GM12878 (cell line): Measurements from ENCODE around the gene TRANK1. TPM values are rescaled to one million over a fixed set of nuclear protein-coding genes. Genes with fewer than 3 reads are reported as not detected.

Experiments
- ATF7 ChIP-seq: fragments of 450-650 bp; IDR thresholded peaks from 2 replicates; pipeline ENCODE4 v1.6.1; 2016; ENCODE audit warnings: low read depth, mild to moderate bottlenecking
- BMI1 ChIP-seq: fragments of 450-650 bp; IDR thresholded peaks from 2 replicates; pipeline ENCODE4 v1.6.1; 2016; ENCODE audit warnings: mild to moderate bottlenecking, moderate library complexity, borderline replicate concordance
- CREM ChIP-seq: IDR thresholded peaks from 2 replicates; pipeline ENCODE4 v1.6.1; 2014; ENCODE audit warnings: antibody characterized with exemption, low read depth
- E2F4 ChIP-seq: IDR thresholded peaks from 2 replicates; pipeline ENCODE4 v1.6.1; 2012; ENCODE audit warnings: low read depth, low read length, improper control_type of control experiment
- FOS ChIP-seq: IDR thresholded peaks from 3 replicates; pipeline ENCODE4 v1.6.1; 2011; ENCODE audit warnings: borderline replicate concordance; ENCODE audit not compliant: insufficient read length; ENCODE audit errors: extremely low read depth
- HDAC6 ChIP-seq: fragments of 200-600 bp; sonication (generic); IDR thresholded peaks from one replicate; pipeline ENCODE4 v1.8.0; 2017; ENCODE audit warnings: antibody characterized with exemption; ENCODE audit not compliant: unreplicated experiment
- NFYA ChIP-seq: IDR thresholded peaks from 2 replicates; pipeline ENCODE4 v1.6.1; 2011; ENCODE audit warnings: low read depth, mild to moderate bottlenecking, low read length, improper control_type of control experiment, borderline replicate concordance
- NFYB ChIP-seq: IDR thresholded peaks from 2 replicates; pipeline ENCODE4 v1.6.1; 2011; ENCODE audit warnings: low read depth, mild to moderate bottlenecking, low read length, improper control_type of control experiment, moderate library complexity; ENCODE audit not compliant: insufficient read depth
- POU2F2 ChIP-seq: IDR thresholded peaks from 3 replicates; pipeline ENCODE4 v1.6.1; 2011; ENCODE audit warnings: low read depth, mild to moderate bottlenecking, low read length, borderline replicate concordance
- PRDM15 ChIP-seq: fragments of 450-650 bp; formaldehyde crosslinking; IDR thresholded peaks from 2 replicates; pipeline ENCODE4 v1.4.0; 2020; ENCODE audit warnings: mild to moderate bottlenecking, moderate library complexity
- RAD51 ChIP-seq: fragments of 450-650 bp; IDR thresholded peaks from 2 replicates; pipeline ENCODE4 v1.6.1; 2016; ENCODE audit warnings: moderate library complexity, mild to moderate bottlenecking, inconsistent platforms
- RCOR1 ChIP-seq: conservative IDR thresholded peaks from 2 replicates; pipeline ENCODE4 v1.6.1; 2012; ENCODE audit warnings: low read depth, low read length, improper control_type of control experiment
- SRF ChIP-seq, 2 experiments: IDR thresholded peaks; 2 replicates each; pipeline ENCODE4 v1.6.1; 2011; ENCODE audit warnings: low read depth in 2 of 2, low read length in 2 of 2, mild to moderate bottlenecking in 1 of 2, moderate library complexity in 1 of 2
- USF2 ChIP-seq: IDR thresholded peaks from 2 replicates; pipeline ENCODE4 v1.6.1; 2011; ENCODE audit warnings: low read depth, low read length, improper control_type of control experiment, borderline replicate concordance
- WRNIP1 ChIP-seq: IDR thresholded peaks from 2 replicates; pipeline ENCODE4 v1.6.1; 2011; ENCODE audit warnings: low read depth, low read length, improper control_type of control experiment, borderline replicate concordance
- YY1 ChIP-seq: IDR thresholded peaks from 2 replicates; pipeline ENCODE4 v1.6.1; 2011; ENCODE audit warnings: low read depth, mild to moderate bottlenecking, low read length
- ZNF207 ChIP-seq: fragments of 450-650 bp; IDR thresholded peaks from 2 replicates; pipeline ENCODE4 v1.6.1; 2014; ENCODE audit warnings: antibody characterized with exemption, mild to moderate bottlenecking, borderline replicate concordance
- ZNF592 ChIP-seq: fragments of 450-650 bp; IDR thresholded peaks from 2 replicates; pipeline ENCODE4 v1.6.1; 2017; ENCODE audit warnings: mild to moderate bottlenecking, moderate library complexity
- polyA plus RNA-seq, 11 experiments: library from polyadenylated mRNA; depleted of rRNA in 4 of 11; unstranded in 6 of 11; stranded (reverse) in 5 of 11; fragments of >200 nt; fragmentation: Nextera tagmentation in 4 of 11; fragmentation: Illumina TruSeq in 1 of 11; extraction: Ambion mirVana in 4 of 11; extraction: Trizol in 1 of 11; gene quantifications; 1 replicate in 1 of 11; 2 replicates in 10 of 11; pipeline versions ENCODE4 v1.2.1 to v1.2.3, GENCODE V29; 2011 to 2016; ENCODE audit warnings: inconsistent platforms in 2 of 11, missing spikeins in 2 of 11, low read depth in 1 of 11
- total RNA-seq, 4 experiments: library from RNA; depleted of rRNA in 3 of 4; stranded (reverse); fragments of >200 nt in 3 of 4; fragmentation: Illumina TruSeq in 1 of 4; extraction: Trizol in 1 of 4; gene quantifications; 2 replicates each; pipeline versions ENCODE4 v1.2.1 to v1.2.3, GENCODE V29; 2013 to 2021

The TRANK1 gene
- total and polyA plus RNA-seq, 10 of the 15 experiments (the other 5 are each of a cell fraction or from before 2014, with no cell fraction given), result 0.46 to 8.8 (median 1.1) TPM

- no peak for TF ChIP-seq PRDM15 (CRISPR knock-in tag)
- no peak for TF ChIP-seq NFYA
- no peak for TF ChIP-seq FOS
- peak; percentile 73; the same call in 2 of the 3 replicates for TF ChIP-seq POU2F2
- peak; percentile 85; the same call in 1 of the 2 replicates for TF ChIP-seq YY1
- no peak for TF ChIP-seq E2F4
- peak; percentile 73 for TF ChIP-seq CREM
- no peak for TF ChIP-seq SRF (IDR thresholded peaks at IDR 0.05; ENCODE audit: low read depth in 2 of 2, low read length in 2 of 2)
- no peak for TF ChIP-seq RCOR1
- TF ChIP-seq HDAC6, result no peak
- no peak for TF ChIP-seq ATF7
- TF ChIP-seq ZNF592, result no peak
- TF ChIP-seq WRNIP1, result no peak
- TF ChIP-seq ZNF207, result peak; percentile 77
- TF ChIP-seq USF2, result no peak
- TF ChIP-seq NFYB, result no peak
- TF ChIP-seq BMI1, result no peak
- no peak for TF ChIP-seq RAD51
These were observed 48.0 kb upstream of the TRANK1 start, which contains the start of gene EPM2AIP1 (continued) for GRCh38 chr3:36992806-36993325.
